NCI-H2029 treated with DMSO at 0.1 percent for 48 hours (cell line): ENCODE data around the gene INSYN2B.
A peak's percentile ranks its signal among the peaks of the same experiment; 100 is the strongest.

Experiments used
- DNase-seq: peaks from one replicate; lab custom pipeline; 2025; lab: John Stamatoyannopoulos, UW

The INSYN2B gene

GRCh38 chr5:169980418-169981053 is at the start of gene INSYN2B:
INSYN2B (minus strand) TSS chr5:169980495; CDS start chr5:169883898, 96,597 bp downstream.
- DNase-seq: peak; percentile 27

GRCh38 chr5:170028124-170028523 is 47.8 kb upstream of the INSYN2B start:
- DNase-seq: no peak

DNA sequence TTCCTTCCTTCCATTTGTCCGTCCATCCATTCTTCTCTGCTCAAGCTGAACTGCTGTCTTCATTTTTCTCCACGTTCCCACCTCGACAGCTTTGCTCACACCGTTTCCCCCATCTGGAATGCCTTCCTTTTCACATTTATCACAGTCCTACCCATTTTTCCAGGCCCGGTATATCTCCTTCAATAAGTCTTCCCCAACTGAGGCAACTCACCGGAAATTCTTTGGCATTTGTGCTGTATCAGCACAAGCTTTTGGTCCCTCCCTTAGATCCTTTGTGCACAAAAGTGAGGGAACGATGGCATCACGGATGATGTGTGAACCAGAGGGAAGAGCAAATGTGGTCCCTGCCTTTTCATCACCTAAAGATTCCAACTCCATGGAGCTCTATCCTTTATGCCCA is 45.6 kb upstream of the INSYN2B start:
- DNase-seq: no peak

- no peak for DNase-seq
Observed at GRCh38 chr5:170021506-170021905, 41.2 kb upstream of the INSYN2B start.

DNA sequence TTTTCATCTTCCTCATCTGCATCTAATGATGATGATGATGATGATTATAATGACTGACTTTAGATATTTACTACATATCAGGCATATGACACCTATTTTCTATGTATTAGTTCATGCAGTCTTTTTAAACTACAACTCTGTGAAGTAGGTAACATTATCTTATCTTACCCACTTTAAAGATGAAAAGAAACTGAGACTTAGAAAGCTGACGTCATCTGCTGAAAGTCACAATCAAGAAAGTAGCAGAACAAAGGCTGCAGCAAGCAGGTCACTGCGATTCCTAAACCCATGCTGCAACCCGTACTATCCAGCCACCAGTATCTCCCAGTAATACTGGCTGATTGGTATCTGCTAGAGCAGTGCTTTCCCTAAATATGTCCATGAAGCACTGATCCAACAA is 40.1 kb upstream of the INSYN2B start:
- DNase-seq: no peak

DNA sequence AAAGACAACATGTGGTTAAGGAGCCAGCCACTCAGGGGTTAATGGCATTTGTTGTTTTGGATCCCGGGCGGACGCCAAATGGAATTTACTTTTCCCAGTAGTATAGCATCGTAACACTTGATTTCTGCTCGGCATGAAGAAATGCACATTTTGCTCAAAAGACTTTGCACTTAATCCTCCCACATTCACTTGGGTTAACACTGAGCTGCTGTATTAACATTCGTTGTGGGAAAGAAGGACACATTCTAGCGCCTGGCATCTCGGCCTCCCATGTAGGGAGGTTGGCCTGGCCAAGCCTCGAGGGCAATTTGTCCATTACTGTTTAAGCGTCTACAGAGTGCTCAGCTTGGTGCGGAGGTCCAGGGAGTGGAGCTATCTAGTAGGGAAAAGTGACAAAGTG is 32.3 kb upstream of the INSYN2B start:
- no peak for DNase-seq

- no peak for DNase-seq
Observed at GRCh38 chr5:170011751-170012150, 31.5 kb upstream of the INSYN2B start.

- DNase-seq: no peak
Observed at GRCh38 chr5:170010595-170010994, 30.3 kb upstream of the INSYN2B start.

DNA sequence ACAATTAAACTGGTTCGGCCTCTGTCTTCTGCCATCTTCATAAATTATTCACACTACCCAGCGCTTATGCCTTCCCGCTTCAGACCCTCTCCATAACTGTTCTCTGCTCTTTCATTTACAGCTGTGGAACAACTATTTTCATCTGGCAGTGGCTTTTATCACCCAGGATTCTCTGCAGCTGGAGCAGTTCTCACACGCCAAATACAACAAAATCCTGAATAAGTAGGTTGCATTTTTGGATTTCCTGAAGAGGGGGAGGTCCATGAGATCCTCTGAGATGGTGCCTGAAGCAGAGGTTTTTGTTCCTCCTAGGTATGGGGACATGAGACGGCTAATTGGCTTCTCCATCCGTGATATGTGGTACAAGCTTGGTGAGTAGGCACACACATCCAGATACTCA is 28.1 kb upstream of the INSYN2B start:
- no peak for DNase-seq

- no peak for DNase-seq
Observed at GRCh38 chr5:170006021-170006420, 25.7 kb upstream of the INSYN2B start.

- DNase-seq: no peak
Observed at GRCh38 chr5:170000155-170000554, 19.9 kb upstream of the INSYN2B start.

GRCh38 chr5:169999621-170000020 is 19.3 kb upstream of the INSYN2B start:
- no peak for DNase-seq

DNA sequence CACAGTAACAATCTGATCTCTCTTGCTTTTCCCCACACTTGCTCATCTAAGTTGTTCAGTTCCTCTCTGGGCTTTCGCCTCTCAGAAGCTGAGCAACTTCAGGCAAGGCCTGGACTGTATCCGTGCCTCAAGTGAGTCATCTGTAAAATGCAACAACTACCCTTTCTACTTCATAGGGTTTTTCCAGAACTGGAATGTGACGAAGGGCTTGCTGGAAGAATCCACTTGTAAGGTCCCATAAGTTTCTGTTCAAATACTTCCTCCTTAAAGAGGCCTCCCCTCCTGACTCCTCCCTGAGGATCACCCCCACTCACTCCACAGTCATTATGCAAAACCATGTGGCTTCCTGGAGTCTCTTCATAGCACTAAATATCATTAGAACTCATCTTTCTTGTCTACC is 17.5 kb upstream of the INSYN2B start:
- DNase-seq: no peak

- no peak for DNase-seq
Observed at GRCh38 chr5:169993485-169993790, 13.1 kb upstream of the INSYN2B start.

DNA sequence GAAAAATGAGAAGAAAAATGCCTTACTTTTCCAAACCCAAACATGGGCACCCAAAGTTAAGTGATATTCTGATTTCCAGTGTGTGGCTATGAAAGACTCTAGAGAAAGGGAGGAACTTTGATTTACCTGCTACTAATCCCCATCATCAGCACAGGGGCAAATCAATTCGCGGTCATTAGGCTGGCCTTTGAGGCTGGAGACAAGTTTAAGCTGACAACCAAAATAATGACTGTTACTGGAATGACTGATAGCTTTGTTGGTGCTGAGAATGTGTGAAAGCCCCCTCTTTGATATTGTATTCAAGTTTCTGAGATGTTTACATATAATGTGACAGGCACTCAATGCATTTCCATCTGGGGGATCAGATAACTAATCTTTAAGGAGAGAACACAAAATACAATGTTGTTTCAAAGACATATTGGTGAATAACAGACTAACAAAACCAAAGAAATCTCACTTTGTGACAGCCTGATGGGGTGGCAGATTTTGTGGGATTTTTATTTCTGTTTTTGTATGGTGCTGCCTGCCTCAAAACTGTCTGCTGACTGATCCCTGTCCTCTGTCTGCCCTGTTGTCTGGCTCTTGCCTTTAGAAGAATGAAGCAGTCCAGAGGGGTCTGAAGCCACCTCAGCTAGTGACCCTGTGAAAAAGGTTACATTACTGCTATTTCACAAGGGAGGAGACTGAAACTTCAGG is 12.6 kb upstream of the INSYN2B start:
- no peak for DNase-seq

DNA sequence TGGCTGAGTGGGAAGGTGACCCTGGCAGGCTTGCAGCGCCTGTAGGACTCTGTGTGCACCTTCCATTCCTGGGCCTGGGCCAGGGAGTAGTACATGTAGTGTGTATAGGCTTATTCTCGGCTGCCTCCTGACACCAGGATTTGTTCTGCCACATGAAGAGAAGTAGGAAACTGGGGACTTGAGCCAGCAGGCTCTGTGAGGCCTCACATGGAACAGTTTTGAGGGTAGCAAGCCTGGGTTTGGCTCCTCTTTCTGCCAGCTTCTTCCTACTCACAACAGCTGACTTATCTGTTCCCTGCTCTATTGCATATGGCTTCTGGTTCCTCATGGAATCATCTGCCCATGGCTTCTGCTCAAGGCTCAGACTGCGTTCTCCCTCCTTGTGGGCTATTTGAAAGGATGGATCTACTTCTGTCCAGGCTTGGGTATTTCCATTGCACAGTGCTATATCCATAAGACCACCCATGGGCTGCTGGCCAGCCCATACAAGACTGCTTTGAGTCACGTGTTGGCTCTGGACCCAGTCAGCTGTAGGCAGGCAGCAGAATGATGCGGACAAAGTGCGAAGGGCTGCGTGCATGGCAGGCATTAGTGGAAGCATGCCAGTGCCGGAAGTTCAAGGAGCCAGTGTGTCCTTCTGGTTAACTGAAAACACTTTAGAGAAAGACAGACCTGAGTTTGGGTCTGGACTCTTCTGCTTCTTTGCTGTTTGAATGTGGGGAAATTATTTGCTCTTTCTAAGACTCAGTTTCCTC is 11.0 kb upstream of the INSYN2B start:
- no peak for DNase-seq

DNA sequence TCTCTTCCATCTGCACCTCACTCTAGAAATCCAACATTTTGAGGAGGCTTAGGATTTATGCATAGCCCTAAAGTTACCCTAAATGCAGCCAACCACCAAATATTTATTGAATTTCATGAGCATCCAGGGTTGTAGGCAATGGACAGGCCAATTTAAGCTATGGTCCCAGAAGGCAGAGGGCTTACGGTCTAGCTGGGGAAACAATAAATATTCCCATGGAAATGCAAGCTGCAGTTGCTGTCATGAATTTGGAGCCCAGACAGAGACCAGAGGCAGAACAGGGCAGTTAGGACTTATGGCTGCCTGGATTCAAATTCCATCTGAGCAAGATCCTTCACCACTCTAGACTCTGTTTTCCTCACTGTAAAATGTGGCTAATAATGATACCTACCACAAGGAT is 9.1 kb upstream of the INSYN2B start:
- no peak for DNase-seq

DNA sequence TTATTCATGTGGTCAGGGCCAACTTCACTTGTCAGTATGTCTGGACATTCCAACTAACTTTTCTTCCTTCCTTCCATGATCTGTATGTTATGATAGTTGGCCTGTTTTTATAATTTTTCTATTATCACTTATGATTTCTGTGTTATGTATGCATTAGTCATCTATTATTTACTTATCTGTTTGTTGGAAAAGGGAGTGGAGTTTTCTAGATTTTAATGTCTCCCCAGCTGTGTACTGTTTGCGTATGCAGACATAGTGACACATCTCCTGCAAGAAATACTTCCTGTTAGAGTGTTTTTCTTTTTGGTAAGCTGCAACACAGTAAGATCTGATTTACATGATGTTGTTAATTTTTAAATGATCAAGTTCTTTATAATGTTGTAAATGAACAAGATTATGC is 8.7 kb upstream of the INSYN2B start:
- DNase-seq: no peak

- DNase-seq: no peak
Observed at GRCh38 chr5:169988206-169988605, 7.9 kb upstream of the INSYN2B start.

- no peak for DNase-seq
Observed at GRCh38 chr5:169979871-169980270, 424 bp downstream of the INSYN2B start.

DNA sequence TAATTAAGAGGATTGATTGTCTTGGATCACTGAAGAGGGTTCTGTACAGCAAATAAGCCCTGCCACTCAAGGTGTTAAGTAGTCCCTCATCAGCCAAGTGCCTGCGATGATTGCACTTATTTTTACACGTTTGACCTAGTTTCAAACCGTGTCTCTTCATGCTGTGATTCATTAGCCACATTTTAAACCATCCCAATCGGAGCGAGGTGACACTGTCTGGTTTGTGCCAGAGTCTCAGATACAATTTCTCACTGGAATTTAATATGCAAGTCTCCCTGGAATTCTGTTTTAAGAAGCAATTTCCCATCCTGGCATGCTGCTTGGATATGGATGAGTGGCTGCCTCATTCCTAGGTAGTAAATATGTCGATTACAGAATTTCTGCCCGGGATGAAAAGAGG is 1.6 kb downstream of the INSYN2B start:
- no peak for DNase-seq

GRCh38 chr5:169974121-169974770 is 6.0 kb downstream of the INSYN2B start:
- no peak for DNase-seq

GRCh38 chr5:169973056-169973455 is 7.2 kb downstream of the INSYN2B start:
- no peak for DNase-seq
